HEK293T (cell line): ENCODE results near the gene OR52M1.

ENCODE experiments used
- ARNT ChIP-seq: fragments of 450-650 bp; IDR thresholded peaks from 2 replicates; pipeline ENCODE4 v1.6.1; 2017; ENCODE audit warnings: mild to moderate bottlenecking
- ELF4 ChIP-seq: fragments of 450-650 bp; IDR thresholded peaks from 2 replicates; pipeline ENCODE4 v1.6.1; 2017; ENCODE audit warnings: antibody characterized with exemption
- FOXA1 ChIP-seq: fragments of 450-650 bp; IDR thresholded peaks from 2 replicates; pipeline ENCODE4 v1.6.1; 2016; ENCODE audit warnings: mild to moderate bottlenecking
- FOXK2 ChIP-seq: fragments of 450-650 bp; IDR thresholded peaks from 2 replicates; pipeline ENCODE4 v1.6.1; 2016; ENCODE audit warnings: mild to moderate bottlenecking
- FOXM1 ChIP-seq: fragments of 450-650 bp; IDR thresholded peaks from 2 replicates; pipeline ENCODE4 v1.6.1; 2017; ENCODE audit warnings: mild to moderate bottlenecking, borderline replicate concordance
- L3MBTL2 ChIP-seq: fragments of 450-650 bp; conservative IDR thresholded peaks from 2 replicates; pipeline ENCODE4 v1.6.1; 2016; ENCODE audit warnings: mild to moderate bottlenecking
- LEF1 ChIP-seq: fragments of 450-650 bp; IDR thresholded peaks from 2 replicates; pipeline ENCODE4 v1.6.1; 2017; ENCODE audit warnings: mild to moderate bottlenecking, borderline replicate concordance
- NFRKB ChIP-seq: fragments of 450-650 bp; IDR thresholded peaks from 2 replicates; pipeline ENCODE4 v1.6.1; 2016; ENCODE audit warnings: mild to moderate bottlenecking, moderate library complexity
- SP1 ChIP-seq: fragments of 450-650 bp; IDR thresholded peaks from 2 replicates; pipeline ENCODE4 v1.6.1; 2017
- SUZ12 ChIP-seq: fragments of 450-650 bp; IDR thresholded peaks from 2 replicates; pipeline ENCODE4 v1.6.1; 2016; ENCODE audit warnings: mild to moderate bottlenecking
- TARDBP ChIP-seq: fragments of 450-650 bp; IDR thresholded peaks from 2 replicates; pipeline ENCODE4 v1.6.1; 2016
- TF ChIP-seq, protein P1 (sequence below): fragments of 450-650 bp; IDR thresholded peaks from 2 replicates; pipeline ENCODE4 v1.6.1; 2016

DNA sequence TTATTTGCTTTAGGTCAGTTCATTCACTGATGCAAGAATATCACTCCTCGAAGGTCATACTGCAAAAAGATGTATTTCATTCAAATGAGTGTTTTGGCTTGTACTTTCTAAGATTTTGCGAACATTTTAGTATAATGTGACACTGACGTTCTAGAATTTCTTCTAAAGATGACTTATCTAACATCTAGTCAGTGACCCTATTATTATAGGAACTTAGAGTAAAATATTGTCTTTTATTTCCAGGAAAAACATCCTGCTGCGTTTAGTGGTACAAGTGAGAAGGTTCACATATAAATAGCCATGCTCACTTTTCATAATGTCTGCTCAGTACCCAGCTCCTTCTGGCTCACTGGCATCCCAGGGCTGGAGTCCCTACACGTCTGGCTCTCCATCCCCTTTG lies at the start of gene OR52M1:
- TF ChIP-seq SUZ12 (no peak), NFRKB (no peak), LEF1 (no peak), TARDBP (no peak), FOXK2 (no peak), ARNT (no peak), L3MBTL2 (no peak), ELF4 (no peak), FOXM1 (no peak), SP1 (no peak), FOXA1 (no peak)
- TF ChIP-seq, protein P1, sequence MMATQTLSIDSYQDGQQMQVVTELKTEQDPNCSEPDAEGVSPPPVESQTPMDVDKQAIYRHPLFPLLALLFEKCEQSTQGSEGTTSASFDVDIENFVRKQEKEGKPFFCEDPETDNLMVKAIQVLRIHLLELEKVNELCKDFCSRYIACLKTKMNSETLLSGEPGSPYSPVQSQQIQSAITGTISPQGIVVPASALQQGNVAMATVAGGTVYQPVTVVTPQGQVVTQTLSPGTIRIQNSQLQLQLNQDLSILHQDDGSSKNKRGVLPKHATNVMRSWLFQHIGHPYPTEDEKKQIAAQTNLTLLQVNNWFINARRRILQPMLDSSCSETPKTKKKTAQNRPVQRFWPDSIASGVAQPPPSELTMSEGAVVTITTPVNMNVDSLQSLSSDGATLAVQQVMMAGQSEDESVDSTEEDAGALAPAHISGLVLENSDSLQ = no peak
